ENCODE measurements around the gene PCDHGA1. TPM values are rescaled to one million over a fixed set of nuclear protein-coding genes. Genes with fewer than 3 reads are reported as not detected.

Gene PCDHGA1
- polyA plus RNA-seq, 1 experiment, result 1.8 TPM

DNA sequence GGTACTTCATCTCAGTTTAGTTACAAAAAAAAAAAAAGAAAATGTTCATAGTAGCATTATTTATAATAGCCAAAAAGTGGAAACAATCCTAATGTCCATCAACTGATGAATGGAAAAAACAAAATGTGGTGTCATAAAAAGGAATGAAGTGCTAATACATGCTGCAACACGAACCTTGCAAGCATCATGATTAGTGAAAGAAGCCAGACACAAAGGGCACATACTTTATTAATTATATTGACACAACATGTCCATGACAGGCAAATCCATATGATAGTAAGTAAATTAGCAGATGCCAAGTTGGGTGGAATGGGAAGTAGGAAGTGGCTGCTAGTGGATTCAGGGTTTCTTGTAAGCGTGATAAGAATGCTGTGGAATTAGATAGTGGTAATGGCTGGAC lies 212.7 kb downstream of the PCDHGA1 start:
- Histone ChIP-seq H3K27me3 (ENCODE audit: control insufficient read depth, insufficient read depth, low read length) (no peaks in the 10 kb centered on the region), H3K36me3 (ENCODE audit: control insufficient read depth, insufficient read depth, low read length) (0 out of 2 replicates have a peak, but pooled peaks cover 1% of the 10 kb centered on the region), H3K4me3 (ENCODE audit: low read depth, low read length) (no peak overlapping the region)
- ChIA-PET POLR2A (no interaction called here), CTCF (interaction anchor here (1.0 to 10.9 kb wide), 5 partner anchors 14 to 122 kb away, joined by 3 to 56 read pairs (median 5); partner anchors contain the start of gene PCDHGA11)
- no peak for DNase-seq (ENCODE audit: low read depth)
- TF ChIP-seq, protein P1, sequence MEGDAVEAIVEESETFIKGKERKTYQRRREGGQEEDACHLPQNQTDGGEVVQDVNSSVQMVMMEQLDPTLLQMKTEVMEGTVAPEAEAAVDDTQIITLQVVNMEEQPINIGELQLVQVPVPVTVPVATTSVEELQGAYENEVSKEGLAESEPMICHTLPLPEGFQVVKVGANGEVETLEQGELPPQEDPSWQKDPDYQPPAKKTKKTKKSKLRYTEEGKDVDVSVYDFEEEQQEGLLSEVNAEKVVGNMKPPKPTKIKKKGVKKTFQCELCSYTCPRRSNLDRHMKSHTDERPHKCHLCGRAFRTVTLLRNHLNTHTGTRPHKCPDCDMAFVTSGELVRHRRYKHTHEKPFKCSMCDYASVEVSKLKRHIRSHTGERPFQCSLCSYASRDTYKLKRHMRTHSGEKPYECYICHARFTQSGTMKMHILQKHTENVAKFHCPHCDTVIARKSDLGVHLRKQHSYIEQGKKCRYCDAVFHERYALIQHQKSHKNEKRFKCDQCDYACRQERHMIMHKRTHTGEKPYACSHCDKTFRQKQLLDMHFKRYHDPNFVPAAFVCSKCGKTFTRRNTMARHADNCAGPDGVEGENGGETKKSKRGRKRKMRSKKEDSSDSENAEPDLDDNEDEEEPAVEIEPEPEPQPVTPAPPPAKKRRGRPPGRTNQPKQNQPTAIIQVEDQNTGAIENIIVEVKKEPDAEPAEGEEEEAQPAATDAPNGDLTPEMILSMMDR (IDR thresholded peaks at IDR 0.05; ENCODE audit: insufficient read depth, low read depth, low read length), result no peak

DNA sequence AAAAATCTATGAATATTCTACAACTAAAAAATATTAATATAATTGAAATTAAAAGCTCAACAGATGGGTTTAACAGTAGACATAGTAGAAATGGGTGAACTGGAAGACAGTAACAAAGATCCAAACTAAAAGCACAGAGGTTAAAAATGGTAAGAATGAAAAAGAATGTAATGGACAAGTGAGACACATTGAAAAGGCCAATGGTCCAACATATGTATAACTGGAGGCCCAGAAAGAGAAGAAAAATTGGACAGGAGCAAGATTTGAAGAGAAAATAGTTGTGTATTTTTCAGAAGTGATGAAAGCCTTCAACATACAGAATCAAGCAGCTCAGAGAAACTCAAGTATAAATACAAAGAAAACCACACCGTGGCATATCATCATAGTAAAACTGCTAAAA lies 217.2 kb downstream of the PCDHGA1 start:
- 0 out of 2 replicates have a peak, but pooled peaks cover 1% of the 10 kb centered on the region for H3K36me3 ChIP-seq (ENCODE audit: control insufficient read depth, insufficient read depth, low read length)
- TF ChIP-seq, protein P1 (IDR thresholded peaks at IDR 0.05; ENCODE audit: insufficient read depth, low read depth, low read length), result no peak
- no peaks in the 10 kb centered on the region for H3K27me3 ChIP-seq (ENCODE audit: control insufficient read depth, insufficient read depth, low read length)
- DNase-seq (ENCODE audit: low read depth), result no peak
- POLR2A ChIA-PET, result no interaction called here
- H3K4me3 ChIP-seq (ENCODE audit: low read depth, low read length), result no peak overlapping the region
- CTCF ChIA-PET, result interaction anchor here (1.1 to 10.9 kb wide), 5 partner anchors 10 to 124 kb away, joined by 3 to 56 read pairs (median 4); no protein-coding TSS in a partner anchor

DNA sequence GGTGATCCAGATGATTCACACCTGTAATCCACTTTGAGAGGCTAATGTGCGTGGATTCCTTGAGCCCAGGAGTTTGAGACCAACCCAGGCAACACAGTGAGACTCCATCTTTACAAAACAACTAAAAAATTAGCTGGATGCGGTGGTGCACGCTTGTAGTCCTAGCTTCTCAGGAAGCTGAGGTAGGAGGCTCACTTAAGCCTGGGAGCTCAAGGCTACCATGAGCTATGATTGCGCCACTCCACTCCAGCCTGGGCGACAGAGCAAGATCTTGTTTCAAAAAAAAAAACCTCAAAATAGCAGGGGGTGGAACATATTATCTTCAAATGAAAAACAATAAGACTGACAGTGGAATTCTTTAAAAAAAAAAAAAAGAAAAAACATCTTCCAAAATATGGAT lies 217.6 kb downstream of the PCDHGA1 start:
- Histone ChIP-seq H3K36me3 (ENCODE audit: control insufficient read depth, insufficient read depth, low read length) (0 out of 2 replicates have a peak, but pooled peaks cover 1% of the 10 kb centered on the region), H3K4me3 (ENCODE audit: low read depth, low read length) (no peak overlapping the region), H3K27me3 (ENCODE audit: control insufficient read depth, insufficient read depth, low read length) (no peaks in the 10 kb centered on the region)
- POLR2A ChIA-PET, result no interaction called here
- TF ChIP-seq, protein P1 (IDR thresholded peaks at IDR 0.05; ENCODE audit: insufficient read depth, low read depth, low read length), result no peak
- no peak for DNase-seq (ENCODE audit: low read depth)
- CTCF ChIA-PET, result interaction anchor here (1.1 to 10.9 kb wide), 6 partner anchors 9 to 131 kb away, joined by 3 to 56 read pairs (median 4); partner anchors contain the start of gene PCDHGB7

DNA sequence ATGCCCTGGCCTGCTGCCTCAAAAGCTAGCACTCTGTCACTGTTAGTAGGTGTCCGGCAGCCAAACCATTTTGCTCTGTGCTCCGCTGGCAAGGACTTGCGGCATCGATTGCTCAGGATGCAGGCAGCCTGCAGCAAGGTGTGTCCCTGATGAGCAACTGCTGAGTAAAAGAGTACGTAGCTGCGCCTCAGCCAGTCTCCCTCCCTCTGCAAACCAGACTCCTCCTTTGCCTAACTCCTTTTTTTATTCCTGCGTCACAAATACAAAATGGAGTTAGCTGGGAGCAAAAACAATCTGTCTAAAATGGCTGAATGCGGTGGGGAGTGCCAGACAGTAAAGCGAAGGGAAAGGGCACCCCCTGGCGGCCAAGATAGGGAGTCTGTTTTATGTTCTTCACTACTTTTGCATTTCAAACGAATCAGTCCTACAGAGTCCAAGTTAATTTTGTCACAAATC lies 227.4 kb downstream of the PCDHGA1 start:
- TF ChIP-seq, protein P1 (IDR thresholded peaks at IDR 0.05; ENCODE audit: insufficient read depth, low read depth, low read length), result peak; percentile 73
- H3K4me3 ChIP-seq (ENCODE audit: low read depth, low read length), result peak overlapping the region; percentile 23
- peak; percentile 98 for DNase-seq (ENCODE audit: low read depth)
- ChIA-PET POLR2A (interaction anchor here (0.6 to 1.2 kb wide), 3 partner anchors 82 to 227 kb away, joined by 4 to 14 read pairs (median 4); partner anchors contain the start of genes PCDHGB5 and PCDHGC3), CTCF (interaction anchor here (0.5 to 5.3 kb wide), 57 partner anchors 10 to 1811 kb away, joined by 3 to 112 read pairs (median 7); partner anchors contain the start of genes PCDHB11, PCDHB8, PCDHGA1 and PCDHGA10)
- no peaks in the 10 kb centered on the region for H3K27me3 ChIP-seq (ENCODE audit: control insufficient read depth, insufficient read depth, low read length)
- 0 out of 2 replicates have a peak, but pooled peaks cover 3% of the 10 kb centered on the region for H3K36me3 ChIP-seq (ENCODE audit: control insufficient read depth, insufficient read depth, low read length)

DNA sequence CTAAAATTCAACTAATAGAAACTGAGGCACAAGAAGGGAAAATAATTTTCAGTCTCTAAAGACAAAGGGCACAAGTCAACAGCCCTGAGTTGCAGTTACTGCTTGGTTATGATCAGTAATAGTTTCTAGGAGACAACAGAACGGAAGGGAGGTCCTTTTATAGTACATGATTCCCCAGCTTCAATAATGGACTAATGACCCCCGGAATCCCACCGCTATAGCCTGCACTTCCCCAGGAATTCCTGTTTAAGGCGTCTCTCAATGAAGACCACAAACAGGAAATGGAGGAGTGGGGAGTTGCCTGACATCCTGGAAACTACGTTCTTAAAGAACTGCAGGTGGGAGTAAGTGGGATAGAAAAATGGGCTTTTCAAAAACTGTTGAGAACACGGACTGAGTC lies 227.8 kb downstream of the PCDHGA1 start:
- Histone ChIP-seq H3K4me3 (ENCODE audit: low read depth, low read length) (no peak overlapping the region), H3K27me3 (ENCODE audit: control insufficient read depth, insufficient read depth, low read length) (no peaks in the 10 kb centered on the region), H3K36me3 (ENCODE audit: control insufficient read depth, insufficient read depth, low read length) (0 out of 2 replicates have a peak, but pooled peaks cover 3% of the 10 kb centered on the region)
- DNase-seq (ENCODE audit: low read depth), result no peak
- ChIA-PET CTCF (interaction anchor here (0.6 to 5.3 kb wide), 52 partner anchors 10 to 1811 kb away, joined by 3 to 112 read pairs (median 7); partner anchors contain the start of genes PCDHB11, PCDHB8, PCDHGA1 and PCDHGA10), POLR2A (interaction anchor here (1.0 to 1.2 kb wide), 2 partner anchors 82 to 161 kb away, joined by 4 read pairs; partner anchors contain the start of genes PCDHGB5 and PCDHGC3)
- TF ChIP-seq, protein P1 (IDR thresholded peaks at IDR 0.05; ENCODE audit: insufficient read depth, low read depth, low read length), result no peak
